Uterus (tissue), 2 donors: ENCODE data around the gene TRIM62.

Source experiments
- POLR2A ChIP-seq, 2 donors: fragments of 450-650 bp; IDR thresholded peaks; one replicate each; pipeline ENCODE4 v1.6.1; 2016; ENCODE audit warnings: antibody characterized with exemption in 2 of 2, mild to moderate bottlenecking in 1 of 2, moderate library complexity in 1 of 2
- TF ChIP-seq, protein P1 (sequence below), 4 experiments: fragments of 200-600 bp in 2 of 4; fragments of 450-650 bp in 2 of 4; sonication (generic) in 2 of 4; IDR thresholded peaks; one replicate each; pipeline ENCODE4 v1.5.1; 2016 to 2019; ENCODE audit warnings: antibody characterized with exemption in 4 of 4, mild to moderate bottlenecking in 2 of 4, moderate library complexity in 1 of 4

GRCh38 chr1:33141216-33141615 lies 40.6 kb downstream of the TRIM62 start:
- TF ChIP-seq, protein P1, sequence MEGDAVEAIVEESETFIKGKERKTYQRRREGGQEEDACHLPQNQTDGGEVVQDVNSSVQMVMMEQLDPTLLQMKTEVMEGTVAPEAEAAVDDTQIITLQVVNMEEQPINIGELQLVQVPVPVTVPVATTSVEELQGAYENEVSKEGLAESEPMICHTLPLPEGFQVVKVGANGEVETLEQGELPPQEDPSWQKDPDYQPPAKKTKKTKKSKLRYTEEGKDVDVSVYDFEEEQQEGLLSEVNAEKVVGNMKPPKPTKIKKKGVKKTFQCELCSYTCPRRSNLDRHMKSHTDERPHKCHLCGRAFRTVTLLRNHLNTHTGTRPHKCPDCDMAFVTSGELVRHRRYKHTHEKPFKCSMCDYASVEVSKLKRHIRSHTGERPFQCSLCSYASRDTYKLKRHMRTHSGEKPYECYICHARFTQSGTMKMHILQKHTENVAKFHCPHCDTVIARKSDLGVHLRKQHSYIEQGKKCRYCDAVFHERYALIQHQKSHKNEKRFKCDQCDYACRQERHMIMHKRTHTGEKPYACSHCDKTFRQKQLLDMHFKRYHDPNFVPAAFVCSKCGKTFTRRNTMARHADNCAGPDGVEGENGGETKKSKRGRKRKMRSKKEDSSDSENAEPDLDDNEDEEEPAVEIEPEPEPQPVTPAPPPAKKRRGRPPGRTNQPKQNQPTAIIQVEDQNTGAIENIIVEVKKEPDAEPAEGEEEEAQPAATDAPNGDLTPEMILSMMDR (IDR thresholded peaks at IDR 0.05), result no peak
- no peak for TF ChIP-seq POLR2A (IDR thresholded peaks at IDR 0.05)
